Activated T-helper 17 cell treated with anti-CD3 and anti-CD28 coated beads, Interleukin-2, amount 50 U/mL, for 72 hours (primary cell): Measurements from ENCODE around the gene KANK4. TPM values are rescaled to one million over a fixed set of nuclear protein-coding genes. Genes with fewer than 3 reads are reported as not detected.
A peak's percentile ranks its signal among the peaks of the same experiment; 100 is the strongest.

ENCODE experiments used
- ATAC-seq: fragments of 150-1000 bp; cut with Tn5 transposase; replicated peaks from 2 replicates; pipeline ENCODE4 v1.10.0; 2021; ENCODE audit warnings: mild to moderate bottlenecking, moderate library complexity
- H3K27ac Mint-ChIP-seq: one replicate; pipeline ENCODE4 v1.8.0; 2022; ENCODE audit warnings: mixed read lengths
- H3K27me3 Mint-ChIP-seq: one replicate; pipeline ENCODE4 v1.8.0; 2022; ENCODE audit warnings: mixed read lengths
- H3K36me3 Mint-ChIP-seq: one replicate; pipeline ENCODE4 v1.8.0; 2022; ENCODE audit warnings: low read depth, mild to moderate bottlenecking, mixed read lengths
- H3K4me1 Mint-ChIP-seq: one replicate; pipeline ENCODE4 v1.8.0; 2022; ENCODE audit warnings: mixed read lengths
- H3K4me3 Mint-ChIP-seq: one replicate; pipeline ENCODE4 v1.8.0; 2022; ENCODE audit warnings: mild to moderate bottlenecking, mixed read lengths
- H3K9me3 Mint-ChIP-seq: one replicate; pipeline ENCODE4 v1.8.0; 2022; ENCODE audit warnings: mixed read lengths
- total RNA-seq, 2 donors: library from RNA; stranded (reverse); gene quantifications; one replicate each; pipeline ENCODE4 v1.2.3, GENCODE V29; 2022

The KANK4 gene
- total RNA-seq, 2 donors from 2014 or later, result not detected

- no peak for ATAC-seq
- peaks cover 17% of the 10 kb centered on the region for H3K27me3 Mint-ChIP-seq
- H3K27ac Mint-ChIP-seq, result no peak overlapping the region
- no peaks in the 10 kb centered on the region for H3K9me3 Mint-ChIP-seq
- H3K4me1 Mint-ChIP-seq, result no peaks in the 10 kb centered on the region
- no peak overlapping the region for H3K4me3 Mint-ChIP-seq
- H3K36me3 Mint-ChIP-seq, result no peaks in the 10 kb centered on the region
Observed at GRCh38 chr1:62325081-62325480, 5.8 kb upstream of the KANK4 start.

DNA sequence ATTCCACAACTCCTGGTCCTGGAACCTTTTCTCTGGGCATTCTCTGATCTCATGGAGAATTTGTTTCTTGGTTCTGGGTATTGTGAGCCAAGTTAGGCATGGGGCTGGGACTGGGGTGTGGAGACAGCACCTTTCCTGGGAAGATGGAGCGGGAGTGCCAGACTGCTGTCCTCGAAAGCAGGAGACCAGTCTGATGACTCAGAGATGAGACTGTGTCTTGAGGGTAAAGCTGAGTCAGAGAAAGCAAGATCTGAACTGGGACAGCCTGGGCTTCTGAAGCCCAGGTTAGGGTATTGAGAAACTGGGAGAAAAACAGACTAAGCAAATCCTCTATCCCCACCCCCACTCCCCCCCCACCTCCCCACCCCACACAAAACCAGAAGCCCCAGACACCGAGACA lies 2.2 kb upstream of the KANK4 start:
- peaks cover 27% of the 10 kb centered on the region for H3K27me3 Mint-ChIP-seq
- H3K36me3 Mint-ChIP-seq, result no peaks in the 10 kb centered on the region
- no peaks in the 10 kb centered on the region for H3K9me3 Mint-ChIP-seq
- H3K27ac Mint-ChIP-seq, result no peak overlapping the region
- no peak overlapping the region for H3K4me3 Mint-ChIP-seq
- H3K4me1 Mint-ChIP-seq, result no peaks in the 10 kb centered on the region
- peak; percentile 56 for ATAC-seq

- no peak overlapping the region for H3K27ac Mint-ChIP-seq
- peaks cover 31% of the 10 kb centered on the region for H3K27me3 Mint-ChIP-seq
- no peak for ATAC-seq
- H3K4me1 Mint-ChIP-seq, result no peaks in the 10 kb centered on the region
- H3K9me3 Mint-ChIP-seq, result no peaks in the 10 kb centered on the region
- H3K4me3 Mint-ChIP-seq, result no peak overlapping the region
- no peaks in the 10 kb centered on the region for H3K36me3 Mint-ChIP-seq
Observed at GRCh38 chr1:62318320-62318755, 896 bp downstream of the KANK4 start.

DNA sequence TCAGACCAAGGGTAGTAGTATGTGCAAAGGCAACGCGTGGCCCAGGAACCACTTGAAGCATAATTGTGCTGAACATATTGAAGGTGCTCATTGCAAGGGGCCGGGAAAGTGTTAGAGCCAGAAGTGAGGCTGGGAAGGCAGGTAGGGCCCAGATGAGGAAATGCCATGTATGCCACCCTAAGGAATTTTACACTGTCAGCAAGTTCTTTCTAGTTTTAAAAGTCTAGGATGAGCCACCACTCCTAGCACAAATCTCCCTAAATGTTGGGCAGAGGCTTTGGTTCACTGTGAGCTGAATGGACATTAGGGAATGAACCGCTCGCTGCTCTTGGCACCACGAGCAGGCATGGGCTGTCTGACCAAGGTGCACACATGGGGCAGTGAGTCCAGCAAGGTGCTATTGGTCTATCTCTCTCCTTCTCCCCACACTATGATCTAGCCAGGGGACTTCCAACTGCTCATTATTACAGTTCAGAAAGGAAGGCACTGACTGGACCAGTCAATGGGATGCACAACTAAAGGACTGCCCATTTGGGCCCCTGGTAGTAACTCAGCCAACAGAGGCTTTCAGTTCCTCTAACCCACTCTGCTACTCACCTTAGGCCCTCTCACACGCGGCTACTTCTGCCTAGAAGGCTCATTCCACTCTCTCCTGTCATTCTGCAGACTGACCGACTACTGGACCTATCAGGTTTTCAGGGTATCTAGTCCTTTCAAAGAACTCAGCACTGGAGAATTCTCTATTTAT lies 2.0 kb downstream of the KANK4 start:
- Mint-ChIP-seq H3K4me3 (no peak overlapping the region), H3K4me1 (no peaks in the 10 kb centered on the region), H3K9me3 (no peaks in the 10 kb centered on the region), H3K27me3 (peaks cover 31% of the 10 kb centered on the region), H3K36me3 (no peaks in the 10 kb centered on the region), H3K27ac (no peak overlapping the region)
- no peak for ATAC-seq

DNA sequence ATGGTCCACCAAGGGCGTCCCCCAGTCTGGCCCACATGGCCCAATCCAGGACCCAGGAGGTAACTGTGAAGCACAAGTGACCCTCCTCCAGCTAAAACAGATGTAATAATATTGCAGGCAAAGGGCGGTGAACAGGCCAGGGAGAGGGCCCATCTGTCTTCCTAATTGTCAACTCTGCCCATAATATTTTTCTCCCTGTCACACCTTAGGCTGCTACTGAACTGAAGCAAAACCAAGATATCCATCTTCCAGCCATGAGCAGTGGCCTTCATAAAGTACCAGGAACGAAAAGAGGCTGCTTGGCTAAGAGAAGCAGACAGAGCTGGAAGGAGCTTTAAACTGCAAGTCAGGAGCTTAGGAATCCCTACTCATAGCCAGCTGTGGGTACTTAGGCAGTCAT lies 3.1 kb downstream of the KANK4 start:
- H3K27me3 Mint-ChIP-seq, result peaks cover 27% of the 10 kb centered on the region
- H3K4me3 Mint-ChIP-seq, result no peak overlapping the region
- H3K4me1 Mint-ChIP-seq, result no peaks in the 10 kb centered on the region
- no peaks in the 10 kb centered on the region for H3K9me3 Mint-ChIP-seq
- ATAC-seq, result no peak
- no peaks in the 10 kb centered on the region for H3K36me3 Mint-ChIP-seq
- no peak overlapping the region for H3K27ac Mint-ChIP-seq

GRCh38 chr1:62315387-62315786 lies 3.8 kb downstream of the KANK4 start:
- Mint-ChIP-seq H3K9me3 (no peaks in the 10 kb centered on the region), H3K4me1 (no peaks in the 10 kb centered on the region), H3K4me3 (no peak overlapping the region), H3K36me3 (no peaks in the 10 kb centered on the region), H3K27me3 (peaks cover 29% of the 10 kb centered on the region), H3K27ac (no peak overlapping the region)
- ATAC-seq, result no peak

- no peaks in the 10 kb centered on the region for H3K9me3 Mint-ChIP-seq
- no peaks in the 10 kb centered on the region for H3K36me3 Mint-ChIP-seq
- no peak overlapping the region for H3K4me3 Mint-ChIP-seq
- no peaks in the 10 kb centered on the region for H3K4me1 Mint-ChIP-seq
- H3K27ac Mint-ChIP-seq, result no peak overlapping the region
- H3K27me3 Mint-ChIP-seq, result peaks cover 25% of the 10 kb centered on the region
- no peak for ATAC-seq
Observed at GRCh38 chr1:62314454-62315350, 4.5 kb downstream of the KANK4 start.

GRCh38 chr1:62312698-62313097 lies 6.5 kb downstream of the KANK4 start:
- Mint-ChIP-seq H3K9me3 (no peaks in the 10 kb centered on the region), H3K27ac (no peak overlapping the region), H3K36me3 (no peaks in the 10 kb centered on the region), H3K4me1 (no peaks in the 10 kb centered on the region), H3K4me3 (no peak overlapping the region), H3K27me3 (peaks cover 24% of the 10 kb centered on the region)
- no peak for ATAC-seq

DNA sequence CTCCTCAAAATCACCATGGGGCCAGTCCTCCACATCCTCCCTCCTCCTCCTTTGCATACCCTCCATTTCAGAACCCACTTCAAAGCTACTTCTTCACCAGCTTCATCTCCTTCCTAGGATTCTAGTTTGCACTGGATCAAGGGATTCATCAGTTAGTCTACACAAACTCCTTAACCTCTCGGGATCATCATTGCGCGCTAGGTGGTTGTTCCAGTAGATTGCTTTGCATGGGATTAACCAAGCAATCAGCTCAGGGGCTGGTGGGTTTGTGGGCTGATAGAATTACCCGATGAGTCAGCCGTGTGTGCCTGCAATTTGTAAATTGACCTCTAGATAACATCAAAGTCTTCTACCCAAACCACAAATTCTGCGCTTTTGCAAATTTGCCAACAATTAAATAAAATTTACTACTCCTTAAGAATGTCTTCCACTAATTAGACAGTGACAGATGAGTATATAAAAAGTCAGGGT lies 7.7 kb downstream of the KANK4 start:
- no peak overlapping the region for H3K27ac Mint-ChIP-seq

GRCh38 chr1:62309906-62310305 lies 9.3 kb downstream of the KANK4 start:
- Mint-ChIP-seq H3K9me3 (no peaks in the 10 kb centered on the region), H3K27ac (no peak overlapping the region), H3K4me1 (no peaks in the 10 kb centered on the region), H3K36me3 (no peaks in the 10 kb centered on the region), H3K27me3 (peaks cover 12% of the 10 kb centered on the region), H3K4me3 (no peak overlapping the region)
- no peak for ATAC-seq

More for the DNA sequence above, 7.7 kb downstream of the KANK4 start:
- no peak for ATAC-seq
- no peaks in the 10 kb centered on the region for H3K4me1 Mint-ChIP-seq
- no peaks in the 10 kb centered on the region for H3K36me3 Mint-ChIP-seq
- peaks cover 16% of the 10 kb centered on the region for H3K27me3 Mint-ChIP-seq
- H3K9me3 Mint-ChIP-seq, result no peaks in the 10 kb centered on the region
- H3K4me3 Mint-ChIP-seq, result no peak overlapping the region

DNA sequence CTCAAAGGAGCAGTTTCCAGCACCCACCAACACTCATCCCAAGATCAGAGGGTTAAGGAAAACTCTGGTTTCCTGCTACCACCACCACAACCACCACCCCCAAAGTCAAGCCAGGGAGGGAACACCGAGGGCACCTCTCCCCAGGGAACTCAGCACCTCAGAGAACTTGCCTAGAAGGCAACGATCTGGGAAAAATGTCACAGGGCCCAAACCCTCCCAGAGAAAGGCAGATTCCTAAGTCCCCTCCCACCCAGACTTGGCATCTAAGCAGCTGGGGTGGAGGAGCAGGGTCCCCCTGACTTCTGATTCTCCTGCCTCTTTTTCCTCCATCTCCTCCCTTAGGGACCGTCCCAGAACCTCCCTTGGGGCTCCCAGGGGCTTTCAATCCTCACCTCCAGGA lies 10.6 kb downstream of the KANK4 start:
- ATAC-seq, result no peak
- Mint-ChIP-seq H3K36me3 (no peaks in the 10 kb centered on the region), H3K4me1 (no peaks in the 10 kb centered on the region), H3K4me3 (no peak overlapping the region), H3K9me3 (no peaks in the 10 kb centered on the region), H3K27me3 (peaks cover 12% of the 10 kb centered on the region), H3K27ac (no peak overlapping the region)

GRCh38 chr1:62307895-62308492 lies 11.2 kb downstream of the KANK4 start:
- H3K27ac Mint-ChIP-seq, result no peak overlapping the region
- no peak for ATAC-seq
- H3K9me3 Mint-ChIP-seq, result no peaks in the 10 kb centered on the region
- H3K4me3 Mint-ChIP-seq, result no peak overlapping the region
- H3K36me3 Mint-ChIP-seq, result no peaks in the 10 kb centered on the region
- H3K4me1 Mint-ChIP-seq, result no peaks in the 10 kb centered on the region
- peaks cover 12% of the 10 kb centered on the region for H3K27me3 Mint-ChIP-seq

GRCh38 chr1:62307446-62307845 lies 11.8 kb downstream of the KANK4 start:
- no peak for ATAC-seq
- H3K36me3 Mint-ChIP-seq, result no peaks in the 10 kb centered on the region
- peaks cover 12% of the 10 kb centered on the region for H3K27me3 Mint-ChIP-seq
- no peaks in the 10 kb centered on the region for H3K9me3 Mint-ChIP-seq
- no peaks in the 10 kb centered on the region for H3K4me1 Mint-ChIP-seq
- no peak overlapping the region for H3K27ac Mint-ChIP-seq
- H3K4me3 Mint-ChIP-seq, result no peak overlapping the region

DNA sequence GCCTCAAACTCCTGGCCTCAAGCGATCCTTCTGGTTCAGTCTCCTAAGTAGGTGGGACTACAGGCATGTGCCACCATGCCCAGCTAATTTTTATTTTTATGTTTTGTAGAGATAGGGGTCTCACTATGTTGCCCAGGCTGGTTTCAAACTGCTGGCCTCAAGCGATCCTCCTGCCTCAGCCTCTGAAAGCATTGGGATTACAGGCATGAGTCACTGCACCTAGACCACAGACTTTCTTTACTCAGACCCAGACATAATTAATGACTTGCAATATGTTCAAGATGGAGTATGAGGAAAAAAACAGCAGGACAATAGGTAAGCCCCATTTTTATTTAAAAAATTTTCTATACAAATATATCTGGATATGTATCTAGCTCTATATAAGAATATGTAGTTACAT lies 13.2 kb downstream of the KANK4 start:
- H3K4me1 Mint-ChIP-seq, result no peaks in the 10 kb centered on the region
- H3K27ac Mint-ChIP-seq, result no peak overlapping the region
- H3K4me3 Mint-ChIP-seq, result no peak overlapping the region
- no peak for ATAC-seq
- no peaks in the 10 kb centered on the region for H3K36me3 Mint-ChIP-seq
- H3K27me3 Mint-ChIP-seq, result peaks cover 12% of the 10 kb centered on the region
- no peaks in the 10 kb centered on the region for H3K9me3 Mint-ChIP-seq
